ENCODE results near the gene OR51T1. TPM values are rescaled to one million over a fixed set of nuclear protein-coding genes. Genes with fewer than 3 reads are reported as not detected.

The OR51T1 gene
- total RNA-seq, 1 experiment from 2014 or later: not detected

DNA sequence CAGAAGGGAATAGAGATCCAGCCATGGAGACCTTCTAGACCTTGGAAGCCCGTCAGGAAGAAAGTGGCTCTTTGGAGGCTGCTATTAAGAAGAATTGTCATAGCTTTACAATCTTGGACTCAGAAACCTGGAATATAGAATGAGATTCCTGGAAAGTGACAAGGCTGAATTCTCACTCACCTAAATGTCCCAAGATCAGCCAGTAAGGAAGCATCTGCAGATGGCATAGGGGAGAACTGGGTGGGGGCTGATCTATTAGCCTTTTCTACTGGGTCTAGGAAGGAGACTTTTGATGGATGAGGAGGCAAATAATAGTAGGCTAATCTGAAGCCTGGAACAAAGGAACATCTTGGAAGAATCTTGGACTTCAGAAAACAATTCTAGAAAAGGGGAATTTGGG, 42.5 kb downstream of the OR51T1 start, which contains the start of gene OR51G1:
OR51G1 (minus strand) TSS at position 101 of the 400 bp plus-strand sequence; CDS start at position 101, 0 bp downstream.
- H3K23me2 ChIP-seq (ENCODE audit: insufficient read length, low read depth, low read length, poor library complexity, severe bottlenecking): no peaks in the 10 kb centered on the region
- H3T11ph ChIP-seq (ENCODE audit: low read length): no peak within 1 kb of the TSS
- no peak within 1 kb of the TSS for H2BK5ac ChIP-seq (ENCODE audit: insufficient read length, low read length)
- H3K14ac ChIP-seq (ENCODE audit: insufficient read depth, low read length): no peak within 1 kb of the TSS
- no peaks in the 10 kb centered on the region for H3K79me1 ChIP-seq (ENCODE audit: insufficient read depth, low read depth, low read length, poor library complexity, severe bottlenecking)
- TF ChIP-seq, protein P1, sequence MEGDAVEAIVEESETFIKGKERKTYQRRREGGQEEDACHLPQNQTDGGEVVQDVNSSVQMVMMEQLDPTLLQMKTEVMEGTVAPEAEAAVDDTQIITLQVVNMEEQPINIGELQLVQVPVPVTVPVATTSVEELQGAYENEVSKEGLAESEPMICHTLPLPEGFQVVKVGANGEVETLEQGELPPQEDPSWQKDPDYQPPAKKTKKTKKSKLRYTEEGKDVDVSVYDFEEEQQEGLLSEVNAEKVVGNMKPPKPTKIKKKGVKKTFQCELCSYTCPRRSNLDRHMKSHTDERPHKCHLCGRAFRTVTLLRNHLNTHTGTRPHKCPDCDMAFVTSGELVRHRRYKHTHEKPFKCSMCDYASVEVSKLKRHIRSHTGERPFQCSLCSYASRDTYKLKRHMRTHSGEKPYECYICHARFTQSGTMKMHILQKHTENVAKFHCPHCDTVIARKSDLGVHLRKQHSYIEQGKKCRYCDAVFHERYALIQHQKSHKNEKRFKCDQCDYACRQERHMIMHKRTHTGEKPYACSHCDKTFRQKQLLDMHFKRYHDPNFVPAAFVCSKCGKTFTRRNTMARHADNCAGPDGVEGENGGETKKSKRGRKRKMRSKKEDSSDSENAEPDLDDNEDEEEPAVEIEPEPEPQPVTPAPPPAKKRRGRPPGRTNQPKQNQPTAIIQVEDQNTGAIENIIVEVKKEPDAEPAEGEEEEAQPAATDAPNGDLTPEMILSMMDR (conservative IDR thresholded peaks at IDR 0.05): no peak
- no peak within 1 kb of the TSS for H3K27ac ChIP-seq (ENCODE audit: insufficient read length, low read depth, low read length)
- no peak within 1 kb of the TSS for H3K4ac ChIP-seq (ENCODE audit: low read depth, low read length)
- H3K27me3 ChIP-seq (ENCODE audit: insufficient read depth, low read length): no peaks in the 10 kb centered on the region
- DNase-seq: no peak
- Mint-ChIP-seq H3K27me3 (ENCODE audit: low read depth) (no peaks in the 10 kb centered on the region; the same call in 1 of the 2 replicates), H3K4me3 (no peak within 1 kb of the TSS), H3K9me3 (no peaks in the 10 kb centered on the region), H3K27ac (no peak within 1 kb of the TSS; a peak in 1 of 7 replicates), H3K36me3 (ENCODE audit: insufficient read depth in 1 of 3, low read depth in 3 of 3) (no peaks in the 10 kb centered on the region), H3K4me1 (no peaks in the 10 kb centered on the region)
- H4K8ac ChIP-seq (replicated peaks; ENCODE audit: insufficient read length, low read depth, low read length): no peak within 1 kb of the TSS
- no peak within 1 kb of the TSS for H3K9ac ChIP-seq (ENCODE audit: extremely low read depth, insufficient read length, low read length)
- H3K23ac ChIP-seq (ENCODE audit: insufficient read length, low read depth, low read length): no peak within 1 kb of the TSS
- H4K20me1 ChIP-seq (ENCODE audit: control insufficient read depth, insufficient read depth, insufficient read length): no peaks in the 10 kb centered on the region
- no peak within 1 kb of the TSS for H2AFZ ChIP-seq (ENCODE audit: low read length)
- H3K4me1 ChIP-seq (ENCODE audit: insufficient read depth, low read length): no peaks in the 10 kb centered on the region
- no peak within 1 kb of the TSS for H4K91ac ChIP-seq (ENCODE audit: insufficient read length, low read depth, low read length)
- no peak within 1 kb of the TSS for H2BK20ac ChIP-seq (ENCODE audit: low read depth, low read length, poor library complexity, severe bottlenecking)
- H3K4me2 ChIP-seq (ENCODE audit: insufficient read depth, insufficient read length, low read length): no peak within 1 kb of the TSS
- no peak within 1 kb of the TSS for H3K18ac ChIP-seq (ENCODE audit: insufficient read length, low read depth, low read length)
- H2BK12ac ChIP-seq (ENCODE audit: insufficient read length, low read depth, low read length): no peak within 1 kb of the TSS
- no peak within 1 kb of the TSS for H3K56ac ChIP-seq (ENCODE audit: insufficient read length, low read depth, low read length)
- no peak within 1 kb of the TSS for H4K5ac ChIP-seq (ENCODE audit: insufficient read length, low read depth, low read length)
- no peak within 1 kb of the TSS for H2AK5ac ChIP-seq (ENCODE audit: insufficient read length, low read length)
- no peak within 1 kb of the TSS for H2BK15ac ChIP-seq (ENCODE audit: low read depth, low read length)
- WGBS (ENCODE audit: extremely low coverage, insufficient read length, low lambda C conversion rate): no CpG with 5 or more reads among the region's 1 CpG
- no peak within 1 kb of the TSS for H2BK120ac ChIP-seq (ENCODE audit: low read depth, low read length, poor library complexity, severe bottlenecking)
- H3K9me3 ChIP-seq (ENCODE audit: control insufficient read depth, low read depth, low read length): no peaks in the 10 kb centered on the region
- H3K79me2 ChIP-seq (ENCODE audit: insufficient read depth, low read length): no peaks in the 10 kb centered on the region
